Epithelial cell of umbilical artery (primary cell): Measurements from ENCODE around the gene PABPN1. TPM values are rescaled to one million over a fixed set of nuclear protein-coding genes. Genes with fewer than 3 reads are reported as not detected.

ENCODE experiments used
- total RNA-seq: library from RNA; depleted of rRNA; stranded (reverse); fragments of >200 nt; gene quantifications from 2 replicates; pipeline ENCODE4 v1.2.3, GENCODE V29; 2014

The PABPN1 gene, protein sequence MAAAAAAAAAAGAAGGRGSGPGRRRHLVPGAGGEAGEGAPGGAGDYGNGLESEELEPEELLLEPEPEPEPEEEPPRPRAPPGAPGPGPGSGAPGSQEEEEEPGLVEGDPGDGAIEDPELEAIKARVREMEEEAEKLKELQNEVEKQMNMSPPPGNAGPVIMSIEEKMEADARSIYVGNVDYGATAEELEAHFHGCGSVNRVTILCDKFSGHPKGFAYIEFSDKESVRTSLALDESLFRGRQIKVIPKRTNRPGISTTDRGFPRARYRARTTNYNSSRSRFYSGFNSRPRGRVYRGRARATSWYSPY
- 89.3 and 89.7 TPM in 2 replicates for total RNA-seq

DNA sequence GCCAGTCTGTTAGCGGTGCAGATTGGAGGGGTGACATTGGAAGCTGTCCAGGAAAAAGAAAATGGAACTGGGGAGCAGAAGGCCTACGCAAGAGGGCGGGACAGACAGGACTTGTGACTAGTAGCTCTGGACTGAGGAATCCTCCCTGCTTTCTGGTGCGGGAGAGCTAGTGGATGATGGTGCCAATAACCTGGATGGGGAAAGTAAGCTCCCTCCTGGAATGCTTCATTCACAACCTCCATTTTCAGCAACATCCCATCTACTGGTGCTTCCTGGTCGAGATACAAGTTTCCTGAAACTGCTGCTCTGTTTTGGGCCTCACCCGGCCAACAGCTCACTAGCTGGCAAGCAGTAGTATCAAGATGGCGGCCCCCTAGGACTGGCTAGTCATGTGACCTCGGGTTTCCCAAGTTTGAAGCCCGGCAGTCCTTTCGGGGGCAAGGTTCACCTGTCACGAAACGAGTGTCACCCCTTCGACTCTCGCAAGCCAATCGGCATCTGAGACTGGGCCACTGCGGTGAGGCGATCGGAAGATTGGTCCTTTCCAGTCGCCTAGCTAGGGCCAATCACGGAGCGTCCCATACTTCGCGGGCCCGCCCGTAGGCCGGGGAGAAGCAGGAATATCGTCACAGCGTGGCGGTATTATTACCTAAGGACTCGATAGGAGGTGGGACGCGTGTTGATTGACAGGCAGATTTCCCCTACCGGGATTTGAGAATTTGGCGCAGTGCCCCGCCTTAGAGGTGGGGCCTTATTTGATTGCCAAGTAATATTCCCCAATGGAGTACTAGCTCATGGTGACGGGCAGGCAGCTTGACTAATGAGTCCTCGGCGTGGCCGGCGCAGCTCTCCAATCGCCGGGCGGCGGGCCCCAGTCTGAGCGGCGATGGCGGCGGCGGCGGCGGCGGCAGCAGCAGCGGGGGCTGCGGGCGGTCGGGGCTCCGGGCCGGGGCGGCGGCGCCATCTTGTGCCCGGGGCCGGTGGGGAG is at the start of gene PABPN1:
TSS of gene PABPN1 (plus strand) at position 874 of the 988 bp plus-strand sequence. CDS start at position 887, 13 bp downstream.

DNA sequence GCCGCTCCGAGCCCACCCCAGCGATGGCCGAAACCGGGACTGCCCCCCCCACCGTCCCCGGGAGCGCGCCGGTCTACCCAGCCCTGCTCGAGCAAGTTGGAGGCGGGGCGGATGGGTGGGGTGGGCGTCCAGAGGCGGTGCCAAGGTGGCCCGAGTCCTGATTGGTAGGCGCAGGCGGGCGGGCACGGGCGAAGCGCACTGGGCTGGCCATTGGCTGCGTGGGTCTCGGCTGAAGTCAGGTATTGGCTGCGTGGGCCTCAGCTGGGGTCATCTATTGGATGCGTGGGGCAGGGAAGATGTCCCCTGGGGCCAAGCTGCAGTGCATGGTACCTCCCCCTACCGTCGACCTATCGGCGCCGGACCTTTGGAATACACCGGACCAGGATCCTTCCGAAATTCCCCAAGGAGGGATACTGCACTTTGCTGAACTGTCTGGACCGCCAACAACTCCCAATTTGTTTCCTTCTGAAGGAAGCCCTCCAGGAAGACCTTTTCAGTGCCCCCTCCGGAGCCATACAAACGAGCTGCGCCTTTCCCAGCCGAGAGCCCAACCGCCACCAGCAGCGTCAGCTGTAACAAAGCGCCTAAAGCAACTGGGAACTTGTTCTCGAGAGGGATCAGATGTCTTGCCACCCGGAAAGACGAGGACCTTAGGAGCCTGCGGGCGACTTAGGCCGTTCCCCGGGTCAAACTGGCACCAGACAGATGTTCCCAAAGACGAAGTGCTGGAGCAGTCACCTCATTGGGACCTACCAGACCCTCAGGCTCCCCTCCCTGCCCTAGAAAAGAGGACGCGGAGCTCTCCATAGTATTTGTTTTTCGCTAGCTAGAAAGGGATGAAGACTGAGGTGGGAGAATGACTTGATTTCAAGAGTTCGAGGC is 35.0 kb upstream of the PABPN1 start, which contains the start of gene HOMEZ:
TSS of gene HOMEZ (minus strand) at position 113 of the 882 bp plus-strand sequence. CDS start 180 bp downstream, outside the sequence.

DNA sequence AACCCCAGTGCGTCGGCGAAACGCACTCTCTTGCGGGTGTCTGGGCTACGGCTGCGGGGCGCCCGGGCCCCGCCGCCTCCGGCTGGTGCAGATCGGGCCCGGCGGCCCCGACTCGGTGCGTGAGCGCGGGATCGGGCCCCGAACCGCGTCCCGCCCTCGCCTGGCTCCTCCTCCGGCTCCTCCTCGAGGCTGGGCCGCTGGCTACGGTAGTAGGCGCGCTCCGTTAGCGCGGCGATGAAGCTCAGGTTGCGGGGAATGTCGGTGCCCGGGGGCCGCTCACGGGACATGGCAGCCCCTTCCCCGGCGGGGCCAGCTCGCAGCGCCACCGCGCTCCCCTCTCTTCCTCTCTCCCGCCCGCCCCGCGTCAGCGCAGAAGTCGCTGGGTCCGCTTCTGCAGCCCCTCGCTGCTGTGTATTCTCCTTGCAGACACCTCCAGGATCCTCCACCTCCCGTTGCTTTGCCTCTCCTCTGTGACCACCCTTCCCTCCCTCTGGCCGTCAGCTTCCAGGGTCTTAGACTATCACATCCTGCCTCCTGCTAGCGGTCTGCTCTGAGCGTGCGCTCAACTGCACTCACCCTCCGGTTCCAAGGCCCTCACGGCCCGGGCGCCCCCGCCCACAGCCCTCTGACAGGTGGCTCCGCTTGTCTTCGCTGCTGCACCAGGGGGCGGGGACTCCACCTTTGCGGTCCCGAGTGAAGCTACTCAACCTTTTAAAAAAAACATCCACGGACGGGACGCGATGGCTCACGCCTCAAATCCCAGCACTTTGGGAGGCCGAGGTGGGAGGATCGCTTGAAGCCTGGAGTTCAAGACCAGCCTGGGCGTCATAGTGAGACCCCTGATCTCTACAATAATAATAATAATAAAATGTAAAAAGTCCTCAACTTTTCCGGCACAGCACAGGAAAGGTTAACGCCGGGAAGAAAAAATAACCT is 18.7 kb upstream of the PABPN1 start, which contains the start of gene PPP1R3E:
TSS of gene PPP1R3E (minus strand) at position 570 of the 936 bp plus-strand sequence. CDS start at position 287, 283 bp downstream.

DNA sequence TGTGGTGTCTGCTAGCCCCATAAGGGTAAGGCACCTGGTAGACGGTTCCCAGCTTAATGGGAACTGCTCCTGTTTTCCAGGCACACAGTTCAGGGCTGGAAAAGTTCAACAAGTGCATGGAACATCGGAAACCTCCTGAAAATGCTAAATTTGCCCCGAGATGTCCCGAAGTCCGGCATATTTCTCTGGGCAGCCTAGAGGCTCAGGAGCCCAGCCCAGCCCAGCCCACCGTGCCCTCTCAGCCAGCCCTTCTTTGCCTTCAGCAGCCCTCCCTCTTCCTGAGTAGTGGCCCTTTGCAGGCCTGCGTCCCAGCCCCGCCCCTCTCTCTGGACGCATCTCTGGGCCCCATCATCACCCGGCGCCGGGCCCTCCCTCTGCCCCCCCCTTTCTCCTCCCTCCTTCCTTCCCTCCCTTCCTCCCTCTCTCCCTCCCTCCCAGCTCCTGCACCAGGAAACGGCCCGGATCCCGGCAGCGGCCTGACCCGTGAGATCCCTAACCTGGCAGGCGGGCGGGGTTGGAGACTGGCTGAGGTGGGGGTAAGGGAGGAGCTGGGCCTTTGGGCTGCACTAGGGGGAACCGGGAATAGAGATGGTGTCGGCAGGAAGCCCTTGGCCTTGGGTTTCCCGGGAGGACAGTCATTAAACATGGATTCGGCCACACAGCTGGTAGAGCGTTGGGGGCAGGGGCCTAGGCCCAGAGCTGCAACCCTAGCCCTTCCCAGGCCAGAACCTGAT is 14.7 kb upstream of the PABPN1 start, which contains the start of gene BCL2L2:
TSS of gene BCL2L2 (plus strand) at position 422 of the 734 bp plus-strand sequence. CDS start 935 bp downstream, outside the sequence.

DNA sequence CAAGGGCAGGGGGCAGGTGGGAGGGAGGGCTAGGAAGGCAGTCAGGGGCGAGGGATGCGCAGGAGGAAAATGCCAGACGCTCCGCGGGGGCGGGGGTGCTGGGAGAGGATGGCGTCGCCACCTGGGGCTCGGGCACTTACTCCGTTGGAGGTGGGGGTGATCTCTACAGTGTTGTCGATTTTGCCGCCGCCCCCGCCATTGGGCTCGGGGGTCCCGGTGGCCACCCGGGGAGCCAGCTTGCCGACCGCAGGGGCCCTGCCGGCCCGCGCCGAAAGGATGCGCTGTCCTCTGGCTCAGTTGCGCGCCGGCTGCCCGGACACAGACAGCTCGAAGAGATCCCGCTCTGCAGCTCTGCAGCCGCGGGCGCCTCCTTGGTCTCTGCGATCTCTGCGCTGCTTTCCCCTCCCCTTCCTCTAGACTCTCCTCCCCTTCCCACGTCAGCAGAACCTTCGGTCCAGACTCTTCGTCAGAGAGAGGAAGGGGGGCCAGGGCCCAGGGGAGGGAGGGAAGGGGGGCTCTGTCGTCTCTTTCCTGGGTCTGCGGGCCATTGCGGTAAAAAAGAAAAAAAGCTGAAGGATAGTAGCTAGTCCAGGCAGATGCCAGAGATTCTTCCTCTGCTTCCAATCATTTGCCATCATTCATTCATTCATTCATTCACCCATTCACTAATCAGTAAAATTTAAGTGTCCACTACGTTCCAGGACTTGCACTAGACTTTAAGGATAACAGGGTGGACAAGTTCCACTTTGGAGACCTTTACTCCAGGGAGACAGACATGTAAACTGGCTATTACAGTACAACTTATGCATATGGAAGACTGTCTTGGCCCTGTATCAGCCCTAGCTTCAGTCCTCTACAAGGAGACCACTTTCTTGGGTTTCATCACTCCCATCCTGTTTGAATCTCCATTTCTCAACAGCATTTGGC is 31.5 kb downstream of the PABPN1 start, which contains the start of gene SLC22A17:
TSS of gene SLC22A17 (minus strand) at position 382 of the 927 bp plus-strand sequence.

GRCh38 chr14:23365036-23365731 is 43.9 kb downstream of the PABPN1 start, which contains the start of gene EFS:
EFS (minus strand) TSS chr14:23365172; CDS start chr14:23365025, 147 bp downstream.

GRCh38 chr14:23372509-23372908 is 51.3 kb downstream of the PABPN1 start, which contains the start of gene IL25:
IL25 (plus strand) TSS chr14:23372809.

Other genes starting within 250 kb of the PABPN1 start
- gene ACIN1, start 226.3 kb upstream of the PABPN1 start, total RNA-seq, result 57.5 and 65.7 TPM in 2 replicates
- 48.7 and 60.8 TPM in 2 replicates for gene C14orf119, start 226.0 kb upstream of the PABPN1 start, total RNA-seq
- gene CIROP, start 216.5 kb upstream of the PABPN1 start, total RNA-seq, result not detected in 2 replicates
- gene CEBPE, start 202.2 kb upstream of the PABPN1 start, total RNA-seq, result not detected in 2 replicates
- 0.65 and 1.7 TPM in 2 replicates for gene SLC7A8, start 137.8 kb upstream of the PABPN1 start, total RNA-seq
- gene RNF212B, start 83.5 kb upstream of the PABPN1 start, total RNA-seq, result not detected in 2 replicates
- 2.9 and 4.3 TPM in 2 replicates for gene HOMEZ, start 35.3 kb upstream of the PABPN1 start, total RNA-seq
- 0.76 and 0.97 TPM in 2 replicates for gene PPP1R3E, start 18.6 kb upstream of the PABPN1 start, total RNA-seq
- gene BCL2L2, start 14.6 kb upstream of the PABPN1 start, total RNA-seq, result 13.4 and 16.9 TPM in 2 replicates
- 1.6 and 2.6 TPM in 2 replicates for gene SLC22A17, start 31.4 kb downstream of the PABPN1 start, total RNA-seq
- gene EFS, start 43.7 kb downstream of the PABPN1 start, total RNA-seq, result not detected in 2 replicates
- not detected in 2 replicates for gene IL25, start 51.4 kb downstream of the PABPN1 start, total RNA-seq
- gene CMTM5, start 55.6 kb downstream of the PABPN1 start, total RNA-seq, result not detected in 2 replicates
- gene MYH6, start 86.8 kb downstream of the PABPN1 start, total RNA-seq, result not detected in 2 replicates
- gene MYH7, start 114.2 kb downstream of the PABPN1 start, total RNA-seq, result not detected in 2 replicates
- gene NGDN, start 148.2 kb downstream of the PABPN1 start, total RNA-seq, result 58.5 and 77.8 TPM in 2 replicates
- under 0.01 and 0.46 TPM in 2 replicates for gene ZFHX2, start 230.3 kb downstream of the PABPN1 start, total RNA-seq
- gene THTPA, start 234.8 kb downstream of the PABPN1 start, total RNA-seq, result 10.0 and 10.4 TPM in 2 replicates
- gene AP1G2, start 246.3 kb downstream of the PABPN1 start, total RNA-seq, result 7.1 and 14.1 TPM in 2 replicates